Measurements from ENCODE around the gene PSME1. TPM values are rescaled to one million over a fixed set of nuclear protein-coding genes. Genes with fewer than 3 reads are reported as not detected.

The PSME1 gene
- total and polyA plus RNA-seq, 2 of the 13 experiments (the other 11 are each of a cell fraction or from before 2014, with no cell fraction given) = 159 to 608 TPM

DNA sequence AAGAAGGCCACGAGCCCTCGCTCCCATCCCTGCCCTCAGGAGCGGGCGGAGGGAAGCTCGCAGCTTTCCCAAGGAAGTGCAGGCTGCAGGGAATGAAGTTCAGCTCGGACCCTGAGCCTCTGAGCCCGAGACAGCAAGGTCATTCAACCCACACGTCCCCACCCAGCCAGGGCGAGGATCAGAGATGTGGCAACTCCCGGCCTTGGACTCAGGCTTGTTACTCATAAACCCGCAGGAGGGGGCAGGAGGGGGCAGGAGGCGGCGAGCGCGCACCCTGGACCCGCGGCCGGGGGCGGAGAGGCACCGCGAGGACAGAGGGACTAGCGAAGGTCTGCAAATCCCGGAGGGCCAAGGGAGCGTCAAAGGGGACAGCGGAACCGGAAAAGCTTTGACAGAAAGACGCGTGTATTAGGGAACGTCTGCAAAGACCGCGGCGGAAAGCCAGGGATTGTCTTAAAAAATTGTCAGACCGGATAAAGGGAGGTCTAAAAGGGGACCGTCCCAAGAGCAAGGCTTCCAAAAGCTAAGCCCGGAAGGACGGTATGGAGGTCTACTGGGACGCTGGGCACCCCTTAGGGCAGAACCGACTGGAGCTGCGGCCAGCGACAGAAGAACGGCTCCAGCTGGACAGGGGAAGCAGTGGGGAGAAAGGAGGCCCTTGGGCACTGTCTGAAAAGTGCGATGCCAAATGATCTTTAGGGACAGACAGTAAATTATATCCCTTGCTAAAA is 22.0 kb upstream of the PSME1 start (continued):
- no peak for TF ChIP-seq ZNF670 (CRISPR knock-in tag; IDR thresholded peaks at IDR 0.05; ENCODE audit: borderline replicate concordance)
- TF ChIP-seq, protein P1, sequence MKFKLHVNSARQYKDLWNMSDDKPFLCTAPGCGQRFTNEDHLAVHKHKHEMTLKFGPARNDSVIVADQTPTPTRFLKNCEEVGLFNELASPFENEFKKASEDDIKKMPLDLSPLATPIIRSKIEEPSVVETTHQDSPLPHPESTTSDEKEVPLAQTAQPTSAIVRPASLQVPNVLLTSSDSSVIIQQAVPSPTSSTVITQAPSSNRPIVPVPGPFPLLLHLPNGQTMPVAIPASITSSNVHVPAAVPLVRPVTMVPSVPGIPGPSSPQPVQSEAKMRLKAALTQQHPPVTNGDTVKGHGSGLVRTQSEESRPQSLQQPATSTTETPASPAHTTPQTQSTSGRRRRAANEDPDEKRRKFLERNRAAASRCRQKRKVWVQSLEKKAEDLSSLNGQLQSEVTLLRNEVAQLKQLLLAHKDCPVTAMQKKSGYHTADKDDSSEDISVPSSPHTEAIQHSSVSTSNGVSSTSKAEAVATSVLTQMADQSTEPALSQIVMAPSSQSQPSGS (CRISPR knock-in tag; IDR thresholded peaks at IDR 0.05) = peak; percentile 97
- TF ChIP-seq RBM22 (optimal IDR thresholded peaks at IDR 0.05; ENCODE audit: low read length) = peak; percentile 83
- peak; percentile 97 for TF ChIP-seq SIN3A (IDR thresholded peaks at IDR 0.05; ENCODE audit: borderline replicate concordance, low read depth, low read length)
- TF ChIP-seq FLYWCH1 (CRISPR knock-in tag; IDR thresholded peaks at IDR 0.05) = no peak
- TF ChIP-seq DNMT3B (CRISPR knock-in tag; conservative IDR thresholded peaks at IDR 0.05) = peak; percentile 95; the same call in 1 of the 2 replicates
- TF ChIP-seq SKI (IDR thresholded peaks at IDR 0.05; ENCODE audit: partially characterized antibody) = peak; percentile 97
- peak; percentile 98 for TF ChIP-seq ZNF430 (CRISPR knock-in tag; IDR thresholded peaks at IDR 0.05)
- peak; percentile 83 for TF ChIP-seq ZBTB3 (CRISPR knock-in tag; IDR thresholded peaks at IDR 0.05; ENCODE audit: borderline replicate concordance, low read depth)
- peak; percentile 89 for TF ChIP-seq CHD4 (IDR thresholded peaks at IDR 0.05; ENCODE audit: borderline replicate concordance, low read length)
- TF ChIP-seq, protein P2, sequence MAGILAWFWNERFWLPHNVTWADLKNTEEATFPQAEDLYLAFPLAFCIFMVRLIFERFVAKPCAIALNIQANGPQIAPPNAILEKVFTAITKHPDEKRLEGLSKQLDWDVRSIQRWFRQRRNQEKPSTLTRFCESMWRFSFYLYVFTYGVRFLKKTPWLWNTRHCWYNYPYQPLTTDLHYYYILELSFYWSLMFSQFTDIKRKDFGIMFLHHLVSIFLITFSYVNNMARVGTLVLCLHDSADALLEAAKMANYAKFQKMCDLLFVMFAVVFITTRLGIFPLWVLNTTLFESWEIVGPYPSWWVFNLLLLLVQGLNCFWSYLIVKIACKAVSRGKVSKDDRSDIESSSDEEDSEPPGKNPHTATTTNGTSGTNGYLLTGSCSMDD (CRISPR knock-in tag; IDR thresholded peaks at IDR 0.05) = peak; percentile 96
- TF ChIP-seq KDM1A (CRISPR knock-in tag; IDR thresholded peaks at IDR 0.05) = peak; percentile 97
- TF ChIP-seq, protein P3, sequence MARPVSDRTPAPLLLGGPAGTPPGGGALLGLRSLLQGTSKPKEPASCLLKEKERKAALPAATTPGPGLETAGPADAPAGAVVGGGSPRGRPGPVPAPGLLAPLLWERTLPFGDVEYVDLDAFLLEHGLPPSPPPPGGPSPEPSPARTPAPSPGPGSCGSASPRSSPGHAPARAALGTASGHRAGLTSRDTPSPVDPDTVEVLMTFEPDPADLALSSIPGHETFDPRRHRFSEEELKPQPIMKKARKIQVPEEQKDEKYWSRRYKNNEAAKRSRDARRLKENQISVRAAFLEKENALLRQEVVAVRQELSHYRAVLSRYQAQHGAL (CRISPR knock-in tag; IDR thresholded peaks at IDR 0.05; ENCODE audit: not compliant biosample characterization) = peak; percentile 90
- TF ChIP-seq, protein P4, sequence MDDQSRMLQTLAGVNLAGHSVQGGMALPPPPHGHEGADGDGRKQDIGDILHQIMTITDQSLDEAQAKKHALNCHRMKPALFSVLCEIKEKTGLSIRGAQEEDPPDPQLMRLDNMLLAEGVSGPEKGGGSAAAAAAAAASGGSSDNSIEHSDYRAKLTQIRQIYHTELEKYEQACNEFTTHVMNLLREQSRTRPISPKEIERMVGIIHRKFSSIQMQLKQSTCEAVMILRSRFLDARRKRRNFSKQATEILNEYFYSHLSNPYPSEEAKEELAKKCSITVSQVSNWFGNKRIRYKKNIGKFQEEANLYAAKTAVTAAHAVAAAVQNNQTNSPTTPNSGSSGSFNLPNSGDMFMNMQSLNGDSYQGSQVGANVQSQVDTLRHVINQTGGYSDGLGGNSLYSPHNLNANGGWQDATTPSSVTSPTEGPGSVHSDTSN (CRISPR knock-in tag; IDR thresholded peaks at IDR 0.05; ENCODE audit: borderline replicate concordance) = peak; percentile 2; the same call in 1 of the 2 replicates
- TF ChIP-seq, protein P5, sequence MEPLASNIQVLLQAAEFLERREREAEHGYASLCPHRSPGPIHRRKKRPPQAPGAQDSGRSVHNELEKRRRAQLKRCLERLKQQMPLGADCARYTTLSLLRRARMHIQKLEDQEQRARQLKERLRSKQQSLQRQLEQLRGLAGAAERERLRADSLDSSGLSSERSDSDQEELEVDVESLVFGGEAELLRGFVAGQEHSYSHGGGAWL (CRISPR knock-in tag; IDR thresholded peaks at IDR 0.05) = peak; percentile 96
- TF ChIP-seq, protein P6, sequence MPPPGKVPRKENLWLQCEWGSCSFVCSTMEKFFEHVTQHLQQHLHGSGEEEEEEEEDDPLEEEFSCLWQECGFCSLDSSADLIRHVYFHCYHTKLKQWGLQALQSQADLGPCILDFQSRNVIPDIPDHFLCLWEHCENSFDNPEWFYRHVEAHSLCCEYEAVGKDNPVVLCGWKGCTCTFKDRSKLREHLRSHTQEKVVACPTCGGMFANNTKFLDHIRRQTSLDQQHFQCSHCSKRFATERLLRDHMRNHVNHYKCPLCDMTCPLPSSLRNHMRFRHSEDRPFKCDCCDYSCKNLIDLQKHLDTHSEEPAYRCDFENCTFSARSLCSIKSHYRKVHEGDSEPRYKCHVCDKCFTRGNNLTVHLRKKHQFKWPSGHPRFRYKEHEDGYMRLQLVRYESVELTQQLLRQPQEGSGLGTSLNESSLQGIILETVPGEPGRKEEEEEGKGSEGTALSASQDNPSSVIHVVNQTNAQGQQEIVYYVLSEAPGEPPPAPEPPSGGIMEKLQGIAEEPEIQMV (CRISPR knock-in tag; IDR thresholded peaks at IDR 0.05; ENCODE audit: low read depth) = peak; percentile 87
- TF ChIP-seq CBX1 (IDR thresholded peaks at IDR 0.05; ENCODE audit: low read depth) = peak; percentile 97
- peak; percentile 100 for TF ChIP-seq ZNF788 (CRISPR knock-in tag; IDR thresholded peaks at IDR 0.05; ENCODE audit: borderline replicate concordance)
- TF ChIP-seq ISL2 (CRISPR knock-in tag; IDR thresholded peaks at IDR 0.05) = peak; percentile 95
- TF ChIP-seq BRCA1 (CRISPR knock-in tag; IDR thresholded peaks at IDR 0.05) = peak; percentile 99

All from HepG2 (cell line).